ENCODE measurements around the gene SLC38A5.
A peak's percentile ranks its signal among the peaks of the same experiment; 100 is the strongest.

SLC38A5 gene

DNA sequence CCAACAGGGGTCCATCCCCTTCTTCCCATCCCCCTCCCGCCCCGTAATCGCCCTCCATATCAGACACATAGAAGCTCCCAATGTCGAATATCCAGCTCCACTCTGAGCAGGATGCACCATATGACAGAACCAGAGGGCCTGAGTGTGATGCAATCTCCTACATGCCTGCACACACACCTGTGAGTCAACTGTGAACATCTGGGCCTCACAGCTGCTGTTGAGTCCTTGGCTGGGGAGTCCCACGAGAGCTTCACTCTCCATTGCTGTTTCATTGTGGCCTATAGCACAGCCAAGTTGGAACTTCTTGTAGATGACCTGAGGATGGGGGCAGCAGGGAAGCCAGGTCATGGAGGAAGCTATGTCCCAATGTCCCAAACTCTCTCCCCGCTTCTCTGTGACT is 8.2 kb downstream of the SLC38A5 start:
- Histone ChIP-seq H3K27me3 (replicated peaks in 2 of 5; ENCODE audit: control insufficient read depth in 4 of 5, insufficient read depth in 5 of 5, low read length in 4 of 5) (no peaks in the 10 kb centered on the region), H3K4me1 (ENCODE audit: control extremely low read depth in 1 of 4, control insufficient read depth in 4 of 4, insufficient read depth in 4 of 4, low read length in 3 of 4) (peaks cover 0 to 2% (median 0%) of the 10 kb centered on the region in 4 experiments), H3K9me3 (ENCODE audit: control extremely low read depth in 1 of 5, control insufficient read depth in 4 of 5, insufficient read depth in 2 of 5, low read depth in 1 of 5, low read length in 4 of 5) (no peaks in the 10 kb centered on the region), H3K36me3 (ENCODE audit: control insufficient read depth in 4 of 4, insufficient read depth in 4 of 4, low read length in 3 of 4) (peaks cover 0 to 55% (median 31%) of the 10 kb centered on the region in 4 experiments), H3K27ac (ENCODE audit: insufficient read depth in 1 of 2, low read depth in 1 of 2, low read length in 2 of 2, poor library complexity in 1 of 2, severe bottlenecking in 2 of 2) (no peak overlapping the region), H3K4me3 (ENCODE audit: control insufficient read depth in 1 of 7, extremely low read depth in 1 of 7, insufficient read depth in 4 of 7, low read depth in 2 of 7, low read length in 6 of 7) (no peak overlapping the region)
- ChIA-PET CTCF (interaction anchor here (0.7 kb wide), 1 partner anchor 169 kb away, joined by 3 read pairs; no protein-coding TSS in a partner anchor), POLR2A (no interaction called here)
- 93% methylated on average over 3 of the region's 6 CpGs for WGBS (ENCODE audit: insufficient coverage)
- DNase-seq: no peak

DNA sequence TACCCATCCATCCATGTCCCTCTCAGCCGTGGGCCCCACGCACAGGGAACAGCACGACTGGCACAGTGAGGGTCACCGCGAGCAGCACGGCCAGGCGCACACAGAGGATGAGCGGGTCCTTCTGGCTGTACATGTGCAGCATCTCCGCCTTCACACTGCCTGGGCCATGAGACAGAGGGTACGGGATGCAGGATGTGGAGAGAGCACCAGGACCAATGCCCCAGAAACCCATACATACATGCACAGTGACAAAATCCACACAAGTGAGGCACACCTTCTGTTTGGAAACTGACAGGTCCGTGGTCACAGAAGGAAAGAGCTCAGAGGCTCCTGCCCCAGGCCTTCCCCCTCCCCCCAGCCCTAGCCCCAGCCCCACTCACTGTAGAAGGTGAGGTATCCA is 9.5 kb downstream of the SLC38A5 start:
- CTCF ChIA-PET: no interaction called here
- Histone ChIP-seq H3K4me3 (ENCODE audit: control insufficient read depth in 1 of 7, extremely low read depth in 1 of 7, insufficient read depth in 4 of 7, low read depth in 2 of 7, low read length in 6 of 7) (no peak overlapping the region), H3K27ac (ENCODE audit: insufficient read depth in 1 of 2, low read depth in 1 of 2, low read length in 2 of 2, poor library complexity in 1 of 2, severe bottlenecking in 2 of 2) (no peak overlapping the region), H3K9me3 (ENCODE audit: control extremely low read depth in 1 of 5, control insufficient read depth in 4 of 5, insufficient read depth in 2 of 5, low read depth in 1 of 5, low read length in 4 of 5) (no peaks in the 10 kb centered on the region), H3K36me3 (ENCODE audit: control insufficient read depth in 4 of 4, insufficient read depth in 4 of 4, low read length in 3 of 4) (peaks cover 0 to 49% (median 30%) of the 10 kb centered on the region in 4 experiments), H3K4me1 (ENCODE audit: control extremely low read depth in 1 of 4, control insufficient read depth in 4 of 4, insufficient read depth in 4 of 4, low read length in 3 of 4) (no peaks in the 10 kb centered on the region), H3K27me3 (replicated peaks in 2 of 5; ENCODE audit: control insufficient read depth in 4 of 5, insufficient read depth in 5 of 5, low read length in 4 of 5) (no peaks in the 10 kb centered on the region)
- POLR2A ChIA-PET: no interaction called here
- no peak for DNase-seq
- WGBS (ENCODE audit: insufficient coverage): 93% methylated on average over 8 of the region's 11 CpGs

DNA sequence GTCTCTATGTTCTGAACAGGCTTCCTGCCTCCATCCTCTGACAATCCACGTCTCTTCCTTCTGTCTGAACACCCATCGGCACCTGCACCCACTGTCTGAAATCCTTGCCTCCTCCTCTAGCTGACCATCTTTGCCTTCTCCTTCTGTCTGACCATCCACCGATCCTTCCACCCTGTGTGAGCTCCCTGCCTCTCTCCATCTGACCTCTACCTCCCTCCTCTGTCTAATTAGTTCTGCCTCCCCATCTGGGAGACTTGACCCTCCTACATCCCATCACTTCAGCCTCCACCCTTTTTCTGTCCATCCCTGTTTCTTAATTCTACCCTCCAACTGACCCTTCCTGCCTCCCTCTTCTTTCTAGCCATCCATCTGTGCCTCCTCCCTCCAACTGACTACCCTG is 10.0 kb downstream of the SLC38A5 start:
- ChIA-PET CTCF (no interaction called here), POLR2A (no interaction called here)
- no peak for DNase-seq
- no peak overlapping the region for H3K27ac ChIP-seq (ENCODE audit: insufficient read depth in 1 of 2, low read depth in 1 of 2, low read length in 2 of 2, poor library complexity in 1 of 2, severe bottlenecking in 2 of 2)
- H3K4me1 ChIP-seq (ENCODE audit: control extremely low read depth in 1 of 4, control insufficient read depth in 4 of 4, insufficient read depth in 4 of 4, low read length in 3 of 4): no peaks in the 10 kb centered on the region
- H3K9me3 ChIP-seq (ENCODE audit: control extremely low read depth in 1 of 5, control insufficient read depth in 4 of 5, insufficient read depth in 2 of 5, low read depth in 1 of 5, low read length in 4 of 5): no peaks in the 10 kb centered on the region
- H3K4me3 ChIP-seq (ENCODE audit: control insufficient read depth in 1 of 7, extremely low read depth in 1 of 7, insufficient read depth in 4 of 7, low read depth in 2 of 7, low read length in 6 of 7): no peak overlapping the region
- peaks cover 0 to 45% (median 27%) of the 10 kb centered on the region in 4 experiments for H3K36me3 ChIP-seq (ENCODE audit: control insufficient read depth in 4 of 4, insufficient read depth in 4 of 4, low read length in 3 of 4)
- no peaks in the 10 kb centered on the region for H3K27me3 ChIP-seq (replicated peaks in 2 of 5; ENCODE audit: control insufficient read depth in 4 of 5, insufficient read depth in 5 of 5, low read length in 4 of 5)
- WGBS (ENCODE audit: insufficient coverage): 81% methylated on average over 3 of the region's 3 CpGs

DNA sequence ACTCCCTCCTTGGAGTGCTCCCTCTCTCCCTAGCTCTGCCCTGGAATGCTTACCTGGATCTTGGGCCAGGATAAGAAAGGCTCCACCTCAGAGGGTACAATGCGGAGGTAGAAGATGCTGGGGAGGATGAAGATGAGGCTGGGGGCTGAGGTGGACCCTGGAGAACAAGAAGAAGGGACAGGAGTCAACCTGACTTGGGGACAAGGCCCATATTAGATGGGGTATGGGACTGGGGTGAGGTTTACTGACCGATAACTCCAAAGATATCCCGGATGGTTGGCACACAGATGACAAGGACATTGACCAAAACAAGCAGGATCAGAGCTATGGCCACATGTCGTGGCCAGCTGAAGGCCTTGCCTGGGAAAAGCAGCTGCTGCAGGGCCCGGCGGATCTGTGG is 10.6 kb downstream of the SLC38A5 start:
- H3K9me3 ChIP-seq (ENCODE audit: control extremely low read depth in 1 of 5, control insufficient read depth in 4 of 5, insufficient read depth in 2 of 5, low read depth in 1 of 5, low read length in 4 of 5): no peaks in the 10 kb centered on the region
- DNase-seq: no peak
- H3K27me3 ChIP-seq (replicated peaks in 2 of 5; ENCODE audit: control insufficient read depth in 4 of 5, insufficient read depth in 5 of 5, low read length in 4 of 5): no peaks in the 10 kb centered on the region
- H3K36me3 ChIP-seq (ENCODE audit: control insufficient read depth in 4 of 4, insufficient read depth in 4 of 4, low read length in 3 of 4): peaks cover 0 to 45% (median 27%) of the 10 kb centered on the region in 4 experiments
- H3K27ac ChIP-seq (ENCODE audit: insufficient read depth in 1 of 2, low read depth in 1 of 2, low read length in 2 of 2, poor library complexity in 1 of 2, severe bottlenecking in 2 of 2): no peak overlapping the region
- no peaks in the 10 kb centered on the region for H3K4me1 ChIP-seq (ENCODE audit: control extremely low read depth in 1 of 4, control insufficient read depth in 4 of 4, insufficient read depth in 4 of 4, low read length in 3 of 4)
- WGBS (ENCODE audit: insufficient coverage): 93% methylated on average over 6 of the region's 6 CpGs
- H3K4me3 ChIP-seq (ENCODE audit: control insufficient read depth in 1 of 7, extremely low read depth in 1 of 7, insufficient read depth in 4 of 7, low read depth in 2 of 7, low read length in 6 of 7): no peak overlapping the region
- CTCF ChIA-PET: no interaction called here
- POLR2A ChIA-PET: no interaction called here

DNA sequence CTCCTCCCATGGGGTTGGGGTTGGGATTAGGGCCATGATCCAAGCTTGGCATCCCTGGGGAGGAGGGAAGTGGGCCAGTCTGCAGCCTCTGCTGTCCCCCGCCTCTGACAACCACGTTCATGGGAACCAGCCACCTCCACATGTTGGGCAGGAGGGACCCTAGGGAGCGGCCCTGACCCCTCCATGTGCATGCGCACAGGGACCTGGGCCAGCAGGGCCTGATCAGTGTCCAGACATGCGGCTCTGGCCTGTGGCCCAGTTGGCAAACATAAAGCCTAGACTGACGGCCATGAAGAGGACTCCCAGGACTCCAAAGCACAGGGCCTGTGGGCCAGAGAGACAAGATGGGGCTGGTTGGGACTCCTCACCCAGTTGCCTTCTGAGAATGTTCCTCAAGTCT is 11.3 kb downstream of the SLC38A5 start:
- WGBS (ENCODE audit: insufficient coverage): 92% methylated on average over 6 of the region's 6 CpGs
- no peak overlapping the region for H3K27ac ChIP-seq (ENCODE audit: insufficient read depth in 1 of 2, low read depth in 1 of 2, low read length in 2 of 2, poor library complexity in 1 of 2, severe bottlenecking in 2 of 2)
- no peaks in the 10 kb centered on the region for H3K27me3 ChIP-seq (replicated peaks in 2 of 5; ENCODE audit: control insufficient read depth in 4 of 5, insufficient read depth in 5 of 5, low read length in 4 of 5)
- peaks cover 0 to 45% (median 27%) of the 10 kb centered on the region in 4 experiments for H3K36me3 ChIP-seq (ENCODE audit: control insufficient read depth in 4 of 4, insufficient read depth in 4 of 4, low read length in 3 of 4)
- H3K9me3 ChIP-seq (ENCODE audit: control extremely low read depth in 1 of 5, control insufficient read depth in 4 of 5, insufficient read depth in 2 of 5, low read depth in 1 of 5, low read length in 4 of 5): no peaks in the 10 kb centered on the region
- no peak for DNase-seq
- ChIA-PET CTCF (no interaction called here), POLR2A (no interaction called here)
- H3K4me3 ChIP-seq (ENCODE audit: control insufficient read depth in 1 of 7, extremely low read depth in 1 of 7, insufficient read depth in 4 of 7, low read depth in 2 of 7, low read length in 6 of 7): no peak overlapping the region
- H3K4me1 ChIP-seq (ENCODE audit: control extremely low read depth in 1 of 4, control insufficient read depth in 4 of 4, insufficient read depth in 4 of 4, low read length in 3 of 4): no peaks in the 10 kb centered on the region

DNA sequence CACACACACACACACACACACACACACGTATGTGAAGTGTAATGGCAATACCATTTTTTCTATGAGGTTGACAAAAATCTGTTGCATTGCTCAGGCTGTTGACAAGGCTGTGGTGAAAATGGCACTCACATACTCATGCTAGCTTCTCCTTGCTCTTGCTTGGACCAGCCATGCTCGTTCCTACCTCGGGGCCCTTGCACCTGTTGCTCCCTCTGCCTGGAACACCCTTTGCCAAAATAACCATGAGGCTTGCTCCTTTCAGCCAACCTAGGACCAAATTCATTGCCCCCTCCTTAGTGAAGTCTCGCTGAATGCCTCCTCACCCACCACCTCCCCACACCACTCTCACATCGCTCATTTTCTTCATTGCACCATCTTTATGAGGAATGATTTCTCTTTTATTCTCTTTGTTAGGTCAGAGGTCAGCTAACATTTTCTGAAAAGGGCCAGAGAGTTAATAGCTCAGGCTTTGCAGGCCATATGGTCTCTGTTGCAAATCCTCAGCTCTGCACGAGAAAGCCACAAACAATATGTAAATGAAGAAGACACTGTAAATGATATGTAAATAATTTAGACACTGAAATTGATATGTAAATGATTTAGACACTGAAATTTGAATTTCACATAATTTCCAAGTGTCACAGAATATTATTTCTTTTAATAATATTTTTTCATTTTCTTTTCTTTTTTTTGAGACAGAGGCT is 13.3 kb downstream of the SLC38A5 start:
- WGBS (ENCODE audit: insufficient coverage): 91% methylated on average over 4 of the region's 6 CpGs
- CTCF ChIA-PET: no interaction called here

DNA sequence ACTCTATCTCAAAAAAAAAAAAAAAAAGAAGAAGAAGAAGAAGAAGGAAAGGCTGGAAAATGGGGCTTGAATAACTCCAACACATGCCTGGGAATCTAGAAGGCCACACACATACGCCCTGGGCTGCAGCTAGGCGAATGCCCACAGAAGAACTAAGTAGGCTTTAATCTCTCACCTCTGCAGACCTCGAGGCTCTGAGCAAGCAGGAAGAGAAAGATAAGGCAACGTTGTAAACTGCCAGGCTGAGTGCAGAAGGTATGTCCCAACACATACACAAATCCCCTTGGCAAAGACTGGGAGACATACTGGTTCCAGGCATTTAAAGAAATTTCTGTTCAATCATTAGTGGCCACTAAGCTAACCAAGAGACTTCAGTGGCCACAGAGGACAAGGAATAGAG is 18.4 kb downstream of the SLC38A5 start:
- Histone ChIP-seq H3K4me3 (ENCODE audit: control insufficient read depth in 1 of 7, extremely low read depth in 1 of 7, insufficient read depth in 4 of 7, low read depth in 2 of 7, low read length in 6 of 7) (no peak overlapping the region), H3K9me3 (ENCODE audit: control extremely low read depth in 1 of 5, control insufficient read depth in 4 of 5, insufficient read depth in 2 of 5, low read depth in 1 of 5, low read length in 4 of 5) (peaks cover 0 to 1% (median 0%) of the 10 kb centered on the region in 5 experiments), H3K27ac (ENCODE audit: insufficient read depth in 1 of 2, low read depth in 1 of 2, low read length in 2 of 2, poor library complexity in 1 of 2, severe bottlenecking in 2 of 2) (no peak overlapping the region), H3K4me1 (ENCODE audit: control extremely low read depth in 1 of 4, control insufficient read depth in 4 of 4, insufficient read depth in 4 of 4, low read length in 3 of 4) (no peaks in the 10 kb centered on the region), H3K36me3 (ENCODE audit: control insufficient read depth in 4 of 4, insufficient read depth in 4 of 4, low read length in 3 of 4) (no peaks in the 10 kb centered on the region), H3K27me3 (replicated peaks in 2 of 5; ENCODE audit: control insufficient read depth in 4 of 5, insufficient read depth in 5 of 5, low read length in 4 of 5) (no peaks in the 10 kb centered on the region)
- DNase-seq: peak in 1 of 3 donors; percentile 16
- 53% methylated on average over 3 of the region's 4 CpGs for WGBS (ENCODE audit: insufficient coverage)
- POLR2A ChIA-PET: no interaction called here
- CTCF ChIA-PET: no interaction called here

More for the DNA sequence above, 13.3 kb downstream of the SLC38A5 start:
- Histone ChIP-seq H3K4me3 (ENCODE audit: control insufficient read depth in 1 of 7, extremely low read depth in 1 of 7, insufficient read depth in 4 of 7, low read depth in 2 of 7, low read length in 6 of 7) (no peak overlapping the region), H3K9me3 (ENCODE audit: control extremely low read depth in 1 of 5, control insufficient read depth in 4 of 5, insufficient read depth in 2 of 5, low read depth in 1 of 5, low read length in 4 of 5) (peaks cover 0 to 1% (median 0%) of the 10 kb centered on the region in 5 experiments), H3K36me3 (ENCODE audit: control insufficient read depth in 4 of 4, insufficient read depth in 4 of 4, low read length in 3 of 4) (peaks cover 0 to 36% (median 19%) of the 10 kb centered on the region in 4 experiments), H3K27ac (ENCODE audit: insufficient read depth in 1 of 2, low read depth in 1 of 2, low read length in 2 of 2, poor library complexity in 1 of 2, severe bottlenecking in 2 of 2) (no peak overlapping the region), H3K27me3 (replicated peaks in 2 of 5; ENCODE audit: control insufficient read depth in 4 of 5, insufficient read depth in 5 of 5, low read length in 4 of 5) (no peaks in the 10 kb centered on the region), H3K4me1 (ENCODE audit: control extremely low read depth in 1 of 4, control insufficient read depth in 4 of 4, insufficient read depth in 4 of 4, low read length in 3 of 4) (no peaks in the 10 kb centered on the region)
- DNase-seq: no peak
- POLR2A ChIA-PET: no interaction called here
